RWPE2 (cell line): ENCODE data around the gene PCDH18.
"Not testable (repeated sequence)": the region's sequence is repeated elsewhere in the genome, so short reads cannot be mapped to it uniquely, and the experiment has no call there.

ENCODE experiments used
- ATAC-seq: fragments of 200-7000 bp; cut with Tn5 transposase; 3 replicates; pipeline ENCODE4 v1.9.1; 2021; ENCODE audit warnings: low read depth
- DNase-seq: peaks from one replicate; pipeline ENCODE4 v3.0.0-alpha.2; 2020; ENCODE audit warnings: low spot score
- H3K27ac ChIP-seq: fragments of 450-650 bp; 2 replicates; pipeline ENCODE4 v1.5.1; 2017; ENCODE audit warnings: mild to moderate bottlenecking; ENCODE audit not compliant: poor library complexity, severe bottlenecking
- H3K27me3 ChIP-seq: fragments of 250-450 bp; sonication (Bioruptor Pico); 2 replicates; pipeline ENCODE4 v1.5.1; 2021; ENCODE audit warnings: mild to moderate bottlenecking, moderate library complexity; ENCODE audit not compliant: insufficient read depth, poor library complexity, severe bottlenecking
- H3K36me3 ChIP-seq: fragments of 250-450 bp; sonication (Bioruptor Pico); 2 replicates; pipeline ENCODE4 v1.5.1; 2020; ENCODE audit warnings: low read depth, mild to moderate bottlenecking, moderate library complexity
- H3K4me1 ChIP-seq: fragments of 250-450 bp; sonication (Bioruptor Pico); 2 replicates; pipeline ENCODE4 v1.5.1; 2021; ENCODE audit warnings: mild to moderate bottlenecking, moderate library complexity; ENCODE audit not compliant: insufficient read depth, poor library complexity, severe bottlenecking
- H3K4me3 ChIP-seq: fragments of 250-450 bp; sonication (Bioruptor Pico); 2 replicates; pipeline ENCODE4 v1.5.1; 2021; ENCODE audit warnings: mild to moderate bottlenecking, moderate library complexity; ENCODE audit not compliant: severe bottlenecking
- H3K9me3 ChIP-seq: fragments of 250-450 bp; sonication (Bioruptor Pico); 2 replicates; pipeline ENCODE4 v1.5.1; 2021; ENCODE audit warnings: mild to moderate bottlenecking, moderate library complexity; ENCODE audit not compliant: severe bottlenecking
- CTCF ChIP-seq: fragments of 450-650 bp; IDR thresholded peaks from one replicate; pipeline ENCODE4 v1.5.1; 2017; ENCODE audit warnings: mild to moderate bottlenecking, moderate library complexity; ENCODE audit not compliant: poor library complexity, severe bottlenecking

Gene PCDH18

DNA sequence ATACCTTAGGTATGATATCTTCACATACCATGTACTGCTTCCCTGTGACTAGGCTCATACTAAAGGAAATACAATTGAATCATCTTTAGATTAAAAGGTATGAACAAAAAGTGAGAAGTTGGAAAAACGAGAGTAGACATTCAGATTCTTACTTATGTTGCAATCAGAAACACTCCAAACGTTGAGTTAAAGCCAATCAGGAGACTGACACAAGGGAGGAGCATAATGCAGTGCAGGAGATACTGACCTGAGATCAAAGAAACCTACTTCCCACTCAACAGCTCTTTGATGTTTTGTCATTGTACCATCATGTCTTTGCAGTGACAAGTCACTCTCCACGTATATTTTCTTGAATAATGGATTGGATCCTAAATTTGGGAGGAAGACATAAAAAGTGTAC is 8.9 kb upstream of the PCDH18 start:
- H3K4me3 ChIP-seq = no peak overlapping the region
- no peak for DNase-seq

GRCh38 chr4:137540356-137540755 is 8.1 kb upstream of the PCDH18 start:
- ATAC-seq (no peak), DNase-seq (no peak)
- Histone ChIP-seq H3K4me1 (no peaks in the 10 kb centered on the region), H3K4me3 (no peak overlapping the region), H3K27ac (no peak overlapping the region), H3K27me3 (no peaks in the 10 kb centered on the region), H3K9me3 (no peaks in the 10 kb centered on the region), H3K36me3 (no peaks in the 10 kb centered on the region)
- no peak for TF ChIP-seq CTCF

More for the DNA sequence above, 8.9 kb upstream of the PCDH18 start:
- no peaks in the 10 kb centered on the region for H3K9me3 ChIP-seq
- no peak for ATAC-seq
- H3K27ac ChIP-seq = no peak overlapping the region
- TF ChIP-seq CTCF = no peak
- H3K27me3 ChIP-seq = no peaks in the 10 kb centered on the region
- H3K4me1 ChIP-seq = no peaks in the 10 kb centered on the region
- no peaks in the 10 kb centered on the region for H3K36me3 ChIP-seq

- Histone ChIP-seq H3K9me3 (no peaks in the 10 kb centered on the region), H3K4me3 (no peak overlapping the region), H3K36me3 (no peaks in the 10 kb centered on the region), H3K4me1 (no peaks in the 10 kb centered on the region), H3K27ac (no peak overlapping the region), H3K27me3 (no peaks in the 10 kb centered on the region)
- no peak for DNase-seq
- TF ChIP-seq CTCF = no peak
- no peak for ATAC-seq
Measured at GRCh38 chr4:137538526-137538925, 6.2 kb upstream of the PCDH18 start.

- not testable (repeated sequence) for H3K9me3 ChIP-seq, H3K36me3 ChIP-seq, DNase-seq, H3K4me3 ChIP-seq, H3K27me3 ChIP-seq, H3K4me1 ChIP-seq, H3K27ac ChIP-seq, ATAC-seq
Measured at GRCh38 chr4:137537807-137538206, 5.5 kb upstream of the PCDH18 start.

GRCh38 chr4:137536789-137537561 is 4.7 kb upstream of the PCDH18 start:
- ATAC-seq (no peak), DNase-seq (no peak)
- Histone ChIP-seq H3K4me3 (no peak overlapping the region), H3K36me3 (no peaks in the 10 kb centered on the region), H3K9me3 (no peaks in the 10 kb centered on the region), H3K27me3 (no peaks in the 10 kb centered on the region), H3K4me1 (peaks cover 6% of the 10 kb centered on the region), H3K27ac (no peak overlapping the region)
- TF ChIP-seq CTCF = no peak
